Progenitor cell of endocrine pancreas (in vitro differentiated cells): Measurements from ENCODE around the gene ZNF101. TPM values are rescaled to one million over a fixed set of nuclear protein-coding genes. Genes with fewer than 3 reads are reported as not detected.
A peak's percentile ranks its signal among the peaks of the same experiment; 100 is the strongest.

Experiments used
- DNase-seq: peaks from one replicate; pipeline ENCODE4 v3.0.0; 2021; ENCODE audit warnings: low spot score; ENCODE audit not compliant: unreplicated experiment
- H3K27ac Mint-ChIP-seq: 2 replicates; pipeline ENCODE4 v1.8.0; 2021; ENCODE audit warnings: mild to moderate bottlenecking, moderate library complexity, mixed read lengths
- H3K27me3 Mint-ChIP-seq: 2 replicates; pipeline ENCODE4 v1.8.0; 2021; ENCODE audit warnings: mixed read lengths
- H3K36me3 Mint-ChIP-seq: 2 replicates; pipeline ENCODE4 v1.8.0; 2022; ENCODE audit warnings: mixed read lengths; ENCODE audit not compliant: insufficient read depth
- H3K4me1 Mint-ChIP-seq: 2 replicates; pipeline ENCODE4 v1.8.0; 2021; ENCODE audit warnings: low read depth, mixed read lengths
- H3K4me3 Mint-ChIP-seq: 2 replicates; pipeline ENCODE4 v1.8.0; 2021; ENCODE audit warnings: low read depth, mild to moderate bottlenecking, moderate library complexity, mixed read lengths
- H3K9me3 Mint-ChIP-seq: 2 replicates; pipeline ENCODE4 v1.8.0; 2021; ENCODE audit warnings: low read depth, mixed read lengths
- total RNA-seq: library from RNA; stranded (reverse); gene quantifications from 2 replicates; pipeline ENCODE4 v1.2.1, GENCODE V29; 2021
- TF ChIP-seq, protein P1 (sequence below): fragments of 200-600 bp; sonication (generic); IDR thresholded peaks from one replicate; pipeline ENCODE4 v1.5.0; 2021; ENCODE audit warnings: antibody characterized with exemption, mild to moderate bottlenecking; ENCODE audit not compliant: unreplicated experiment

ZNF101 gene
- total RNA-seq, 1 donor from 2014 or later: 15.3 TPM

DNA sequence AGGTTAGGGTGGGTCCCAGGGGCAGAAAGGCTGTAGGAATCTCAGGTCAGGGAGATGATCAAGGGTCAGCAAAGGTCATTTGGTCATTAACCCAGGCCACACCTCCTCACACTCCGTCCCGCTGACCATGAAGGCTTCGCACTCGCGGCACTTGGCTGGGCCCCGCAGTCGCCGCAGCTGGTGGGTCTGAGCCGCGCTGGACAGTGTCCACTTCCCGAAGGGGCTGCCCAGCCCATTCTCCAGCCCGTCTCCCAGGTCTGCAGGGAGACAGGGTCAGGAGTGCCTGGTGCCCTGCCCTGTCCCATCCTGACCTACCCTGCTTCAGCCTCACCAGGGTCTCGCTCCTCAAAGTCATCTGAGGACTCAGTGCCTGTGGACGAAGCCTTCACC, 33.3 kb upstream of the ZNF101 start:
- no peaks in the 10 kb centered on the region for H3K27me3 Mint-ChIP-seq
- H3K36me3 Mint-ChIP-seq: peaks cover 19% of the 10 kb centered on the region
- H3K4me3 Mint-ChIP-seq: no peak overlapping the region
- H3K27ac Mint-ChIP-seq: no peak overlapping the region
- H3K4me1 Mint-ChIP-seq: no peaks in the 10 kb centered on the region
- DNase-seq: no peak
- TF ChIP-seq, protein P1, sequence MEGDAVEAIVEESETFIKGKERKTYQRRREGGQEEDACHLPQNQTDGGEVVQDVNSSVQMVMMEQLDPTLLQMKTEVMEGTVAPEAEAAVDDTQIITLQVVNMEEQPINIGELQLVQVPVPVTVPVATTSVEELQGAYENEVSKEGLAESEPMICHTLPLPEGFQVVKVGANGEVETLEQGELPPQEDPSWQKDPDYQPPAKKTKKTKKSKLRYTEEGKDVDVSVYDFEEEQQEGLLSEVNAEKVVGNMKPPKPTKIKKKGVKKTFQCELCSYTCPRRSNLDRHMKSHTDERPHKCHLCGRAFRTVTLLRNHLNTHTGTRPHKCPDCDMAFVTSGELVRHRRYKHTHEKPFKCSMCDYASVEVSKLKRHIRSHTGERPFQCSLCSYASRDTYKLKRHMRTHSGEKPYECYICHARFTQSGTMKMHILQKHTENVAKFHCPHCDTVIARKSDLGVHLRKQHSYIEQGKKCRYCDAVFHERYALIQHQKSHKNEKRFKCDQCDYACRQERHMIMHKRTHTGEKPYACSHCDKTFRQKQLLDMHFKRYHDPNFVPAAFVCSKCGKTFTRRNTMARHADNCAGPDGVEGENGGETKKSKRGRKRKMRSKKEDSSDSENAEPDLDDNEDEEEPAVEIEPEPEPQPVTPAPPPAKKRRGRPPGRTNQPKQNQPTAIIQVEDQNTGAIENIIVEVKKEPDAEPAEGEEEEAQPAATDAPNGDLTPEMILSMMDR: no peak
- no peaks in the 10 kb centered on the region for H3K9me3 Mint-ChIP-seq

DNA sequence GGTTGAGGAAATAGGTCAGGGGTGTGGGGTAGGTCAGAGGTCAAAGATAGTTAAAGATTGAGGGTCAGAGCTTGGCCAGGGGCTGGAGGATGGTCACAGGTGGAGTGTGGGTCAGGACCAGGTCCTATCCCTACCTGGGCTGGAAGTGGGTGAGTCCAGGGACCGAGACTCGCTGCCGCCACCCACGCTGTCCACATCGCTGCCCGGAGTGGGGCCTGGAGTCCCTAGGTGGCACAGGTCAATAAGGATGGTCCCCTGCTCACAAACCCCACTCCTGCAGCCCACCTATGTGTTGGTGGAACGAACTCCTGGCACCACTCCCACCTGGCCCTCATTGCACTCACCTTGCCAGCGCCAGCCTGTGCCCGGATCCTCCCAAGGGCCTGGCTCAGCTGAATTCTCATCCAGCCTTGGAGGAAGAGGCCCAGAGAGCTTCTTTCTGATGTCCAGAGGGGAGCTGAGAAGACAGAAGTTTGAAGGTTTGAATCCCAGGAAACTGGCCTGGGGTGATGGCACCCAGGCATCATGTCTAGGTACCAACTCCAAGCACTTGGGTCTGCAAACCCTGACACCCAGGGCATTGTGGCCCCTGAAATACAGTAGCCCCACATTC, 32.0 kb upstream of the ZNF101 start:
- Mint-ChIP-seq H3K27me3 (no peaks in the 10 kb centered on the region), H3K27ac (no peak overlapping the region), H3K9me3 (no peaks in the 10 kb centered on the region), H3K36me3 (peaks cover 19% of the 10 kb centered on the region), H3K4me1 (no peaks in the 10 kb centered on the region), H3K4me3 (no peak overlapping the region)
- DNase-seq: no peak
- TF ChIP-seq, protein P1: no peak

DNA sequence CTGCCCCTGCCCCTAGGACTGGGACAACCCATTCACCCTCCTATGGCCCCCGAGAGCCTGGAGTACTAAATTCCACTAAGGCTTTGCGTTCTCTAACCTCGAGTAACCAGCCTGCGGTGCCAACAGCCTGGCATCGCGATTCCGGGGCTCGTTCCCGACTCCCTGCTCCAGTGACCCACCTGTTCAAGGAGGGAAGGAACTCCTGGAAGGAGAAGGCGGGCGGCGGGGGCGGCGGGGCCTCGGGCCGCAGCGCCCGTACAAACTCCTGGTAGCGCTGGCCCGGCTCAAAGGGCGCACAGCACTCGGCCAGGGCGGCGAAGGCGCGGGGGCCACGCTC, 31.5 kb upstream of the ZNF101 start:
- DNase-seq: no peak
- Mint-ChIP-seq H3K9me3 (no peaks in the 10 kb centered on the region), H3K4me3 (no peak overlapping the region), H3K27me3 (no peaks in the 10 kb centered on the region), H3K36me3 (peaks cover 19% of the 10 kb centered on the region), H3K27ac (no peak overlapping the region), H3K4me1 (peaks cover 2% of the 10 kb centered on the region)
- TF ChIP-seq, protein P1: no peak

DNA sequence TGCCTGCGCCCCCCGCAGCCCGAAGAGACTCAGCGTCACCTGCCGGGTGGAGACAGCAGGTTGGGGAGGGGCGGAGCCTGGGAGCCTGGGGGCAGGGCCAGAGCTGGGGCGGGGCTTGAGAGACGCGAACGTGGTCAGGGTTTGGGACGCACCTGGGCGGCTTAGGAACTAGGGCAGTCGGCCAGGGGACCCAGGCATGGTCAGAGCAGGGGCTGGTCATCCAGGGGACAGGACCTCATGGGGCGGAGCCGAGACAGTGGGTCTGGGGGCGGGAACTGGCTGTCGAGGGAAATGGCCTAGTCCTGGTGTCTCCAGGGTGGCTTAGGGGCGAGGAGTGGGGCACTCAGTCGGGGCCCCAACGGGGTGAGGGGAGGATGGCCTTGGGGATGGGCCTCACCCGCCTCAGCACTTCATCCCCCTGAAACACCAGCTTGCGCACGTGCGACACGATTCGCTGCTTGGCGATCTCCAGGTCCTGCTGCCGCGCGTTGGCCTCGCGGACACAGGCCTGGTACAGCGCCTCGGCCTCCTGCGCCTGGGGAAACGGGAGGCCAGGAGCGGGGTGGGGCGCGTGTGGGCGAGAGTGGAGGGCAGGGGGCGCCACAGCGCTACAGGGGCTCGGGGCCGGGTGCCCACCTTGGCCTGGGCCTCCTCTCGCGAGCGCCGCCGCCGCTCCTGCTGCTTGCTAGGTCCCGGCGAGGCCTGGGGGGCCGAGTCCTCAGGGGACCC, 31.0 kb upstream of the ZNF101 start:
- no peak overlapping the region for H3K4me3 Mint-ChIP-seq
- peaks cover 19% of the 10 kb centered on the region for H3K36me3 Mint-ChIP-seq
- H3K9me3 Mint-ChIP-seq: no peaks in the 10 kb centered on the region

DNA sequence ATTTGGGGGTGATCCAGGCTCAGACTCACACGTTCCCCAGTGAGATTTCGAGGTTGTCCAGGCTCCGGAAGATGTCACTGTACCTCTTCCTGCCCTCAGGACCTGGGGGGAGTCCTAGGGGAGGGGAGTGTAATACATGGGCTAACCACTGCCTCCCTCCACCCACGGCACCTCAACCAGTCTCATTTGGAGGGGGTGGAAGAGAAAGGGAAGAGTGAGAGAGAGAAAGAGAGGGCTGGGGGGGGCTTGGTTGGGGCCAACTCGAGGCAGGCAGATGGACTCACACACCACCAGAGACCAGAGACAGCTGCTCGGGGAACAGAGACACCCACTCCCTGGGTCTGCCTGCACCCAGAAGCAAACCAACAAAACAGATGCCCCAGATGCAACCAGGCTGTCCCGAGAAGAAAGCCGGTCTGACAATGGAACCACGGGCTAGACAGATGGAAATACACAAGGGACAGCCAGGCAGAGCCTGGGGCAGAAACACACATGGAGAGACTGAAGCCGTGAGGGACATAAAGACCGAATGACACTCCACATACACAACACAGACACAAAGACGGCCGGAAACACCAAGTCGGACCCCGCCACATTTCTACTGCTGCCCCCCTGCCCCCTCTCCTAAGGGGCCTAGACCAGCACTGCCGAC, 26.0 kb upstream of the ZNF101 start:
- H3K36me3 Mint-ChIP-seq: peaks cover 2% of the 10 kb centered on the region
- no peaks in the 10 kb centered on the region for H3K27me3 Mint-ChIP-seq
- TF ChIP-seq, protein P1: no peak
- no peaks in the 10 kb centered on the region for H3K9me3 Mint-ChIP-seq
- DNase-seq: no peak
- H3K4me1 Mint-ChIP-seq: peaks cover 10% of the 10 kb centered on the region
- peak overlapping the region; percentile 91 for H3K27ac Mint-ChIP-seq
- peak overlapping the region; percentile 94 for H3K4me3 Mint-ChIP-seq

More for the DNA sequence above, 31.0 kb upstream of the ZNF101 start:
- Mint-ChIP-seq H3K27ac (no peak overlapping the region), H3K27me3 (no peaks in the 10 kb centered on the region), H3K4me1 (peaks cover 5% of the 10 kb centered on the region)
- TF ChIP-seq, protein P1: no peak
- DNase-seq: no peak
